HG03575 (cell line): ENCODE measurements around the gene LRRC8A.
A peak's percentile ranks its signal among the peaks of the same experiment; 100 is the strongest.
"Not testable (repeated sequence)": the region's sequence is repeated elsewhere in the genome, so short reads cannot be mapped to it uniquely, and the experiment has no call there.

Experiments
- ATAC-seq: cut with Tn5 transposase; IDR thresholded peaks from one replicate; pipeline ENCODE4 v1.9.1; 2021; ENCODE audit not compliant: unreplicated experiment, insufficient number of reproducible peaks, low FRiP score; ENCODE audit errors: extremely low read depth

The LRRC8A gene

DNA sequence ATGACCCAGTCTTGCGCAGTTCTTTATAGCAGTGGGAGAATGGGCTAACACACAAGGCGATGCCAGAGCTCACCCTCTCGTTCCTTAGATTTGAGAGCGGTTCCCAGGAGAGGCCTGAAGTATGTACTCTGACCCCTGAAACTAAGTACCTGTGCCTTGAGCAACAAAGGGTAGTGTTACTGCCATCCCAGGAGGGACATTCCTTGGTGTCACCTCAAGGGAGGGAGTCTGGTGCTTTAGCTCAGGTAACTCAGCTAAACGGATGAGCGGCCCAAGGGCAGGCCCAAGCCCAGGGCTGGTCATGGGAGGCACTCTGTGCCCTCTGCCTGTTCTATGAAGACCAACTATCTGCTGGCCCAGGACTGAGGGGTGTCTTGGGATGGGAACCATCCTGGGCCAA is 20.4 kb upstream of the LRRC8A start:
- no peak for ATAC-seq

DNA sequence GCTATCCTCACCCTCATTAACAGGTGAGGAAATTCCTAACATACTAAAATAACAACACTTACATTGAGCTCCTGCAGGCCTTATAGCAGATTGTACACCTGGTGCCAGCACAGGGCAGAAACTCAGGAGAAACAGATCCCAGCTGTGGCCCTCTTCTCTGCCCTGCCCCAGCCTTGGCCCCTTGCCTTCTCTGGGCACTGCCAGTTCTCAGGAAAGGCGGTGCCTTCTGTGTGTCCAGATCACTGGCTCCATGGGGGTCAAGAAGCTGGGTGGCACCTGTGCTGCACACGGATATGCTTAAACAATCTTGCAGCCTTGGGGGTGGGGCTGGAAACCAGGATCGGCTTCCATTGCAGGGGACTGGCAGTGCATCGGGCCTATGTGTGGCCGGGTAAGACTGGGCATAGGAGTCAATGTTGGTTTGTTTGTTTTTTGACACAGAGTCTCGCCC is 19.5 kb upstream of the LRRC8A start:
- no peak for ATAC-seq

DNA sequence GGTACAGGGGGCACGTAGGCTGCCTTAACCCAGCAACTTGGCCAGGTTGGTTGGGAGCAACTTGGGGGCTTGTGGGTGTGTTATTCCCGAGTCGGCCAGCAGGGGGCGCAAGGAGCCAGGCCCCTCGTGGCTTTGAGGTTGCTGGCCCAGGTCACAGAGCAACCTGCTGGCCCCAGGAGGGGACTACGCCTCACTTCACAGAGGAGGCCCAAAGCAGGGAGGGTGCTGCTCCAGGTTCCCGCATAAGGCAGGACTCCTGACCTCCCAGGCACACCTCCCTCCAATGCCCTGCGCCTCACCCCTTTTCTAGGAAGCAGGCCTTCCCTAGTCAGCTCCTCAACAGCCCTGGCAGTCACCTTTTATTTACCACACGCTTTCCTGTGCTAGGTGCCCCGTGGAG is 18.3 kb upstream of the LRRC8A start:
- no peak for ATAC-seq

DNA sequence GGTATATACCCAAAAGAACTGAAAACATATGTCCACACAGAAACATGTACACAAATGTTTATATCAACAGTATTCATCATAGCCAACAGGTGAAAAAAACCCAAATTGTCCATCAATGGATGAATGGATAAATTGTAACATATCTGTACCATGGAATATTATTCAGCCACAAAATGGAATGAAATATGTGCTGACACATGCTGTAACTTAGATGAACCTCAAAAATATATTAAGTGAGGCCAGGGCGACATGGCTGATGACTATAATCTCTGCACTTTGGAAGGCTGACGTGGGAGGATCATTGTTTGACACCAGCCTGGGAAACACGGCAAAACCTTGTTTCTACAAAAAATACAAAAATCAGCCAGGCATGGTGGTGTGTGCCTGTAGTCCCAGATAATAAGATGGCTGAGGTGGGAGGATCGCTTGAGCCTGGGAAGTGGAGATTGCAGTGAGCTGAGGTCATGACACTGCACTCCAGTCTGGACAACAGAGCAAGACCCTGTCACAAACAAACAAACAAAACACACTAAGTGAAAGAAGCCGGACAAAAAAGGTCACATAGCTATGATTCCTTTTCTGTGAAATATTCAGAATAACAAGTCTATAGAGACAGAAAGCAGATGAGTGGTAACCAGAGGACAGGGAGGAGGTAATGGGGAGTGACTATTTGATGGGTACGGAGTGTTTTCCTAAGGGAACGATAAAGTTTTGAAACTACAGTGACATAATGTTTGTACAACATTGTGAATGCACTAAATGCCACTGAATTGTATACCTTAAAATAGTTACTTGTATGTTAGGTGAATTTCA is 11.6 kb upstream of the LRRC8A start:
- no peak for ATAC-seq

DNA sequence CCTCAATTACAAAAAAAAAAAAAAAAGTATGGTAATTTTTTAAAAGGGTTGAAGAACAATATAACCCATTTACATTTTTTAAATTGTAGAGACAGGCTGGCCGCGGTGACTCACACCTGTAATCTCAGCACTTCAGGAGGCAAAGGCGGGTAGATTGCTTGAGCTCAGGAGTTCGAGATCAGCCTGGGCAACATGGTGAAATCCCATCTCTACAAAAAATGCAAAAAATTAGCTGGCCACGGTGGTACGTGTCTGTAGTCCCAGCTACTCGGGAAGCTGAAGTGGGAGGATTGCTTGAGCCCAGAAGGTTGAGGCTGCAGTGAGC is 11.0 kb upstream of the LRRC8A start:
- ATAC-seq, result not testable (repeated sequence)

DNA sequence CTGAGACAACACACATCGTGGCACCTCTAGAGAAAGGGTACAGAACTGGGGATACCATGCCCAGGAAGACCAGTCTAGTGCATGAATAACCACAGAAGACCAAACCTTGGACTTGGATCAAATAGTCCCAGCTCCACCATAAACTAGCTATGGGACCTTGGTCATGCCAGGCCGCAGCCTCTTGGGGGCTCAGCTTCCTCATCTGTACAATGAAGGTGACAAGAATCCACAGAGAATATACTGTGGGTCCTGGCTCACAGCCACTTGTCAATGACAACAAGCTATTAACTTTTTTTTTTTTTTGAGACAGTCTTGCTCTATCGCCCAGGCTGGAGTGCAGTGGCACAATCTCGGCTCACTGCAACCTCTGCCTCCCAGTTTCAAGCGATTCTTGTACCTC is 4.1 kb upstream of the LRRC8A start:
- ATAC-seq, result no peak

DNA sequence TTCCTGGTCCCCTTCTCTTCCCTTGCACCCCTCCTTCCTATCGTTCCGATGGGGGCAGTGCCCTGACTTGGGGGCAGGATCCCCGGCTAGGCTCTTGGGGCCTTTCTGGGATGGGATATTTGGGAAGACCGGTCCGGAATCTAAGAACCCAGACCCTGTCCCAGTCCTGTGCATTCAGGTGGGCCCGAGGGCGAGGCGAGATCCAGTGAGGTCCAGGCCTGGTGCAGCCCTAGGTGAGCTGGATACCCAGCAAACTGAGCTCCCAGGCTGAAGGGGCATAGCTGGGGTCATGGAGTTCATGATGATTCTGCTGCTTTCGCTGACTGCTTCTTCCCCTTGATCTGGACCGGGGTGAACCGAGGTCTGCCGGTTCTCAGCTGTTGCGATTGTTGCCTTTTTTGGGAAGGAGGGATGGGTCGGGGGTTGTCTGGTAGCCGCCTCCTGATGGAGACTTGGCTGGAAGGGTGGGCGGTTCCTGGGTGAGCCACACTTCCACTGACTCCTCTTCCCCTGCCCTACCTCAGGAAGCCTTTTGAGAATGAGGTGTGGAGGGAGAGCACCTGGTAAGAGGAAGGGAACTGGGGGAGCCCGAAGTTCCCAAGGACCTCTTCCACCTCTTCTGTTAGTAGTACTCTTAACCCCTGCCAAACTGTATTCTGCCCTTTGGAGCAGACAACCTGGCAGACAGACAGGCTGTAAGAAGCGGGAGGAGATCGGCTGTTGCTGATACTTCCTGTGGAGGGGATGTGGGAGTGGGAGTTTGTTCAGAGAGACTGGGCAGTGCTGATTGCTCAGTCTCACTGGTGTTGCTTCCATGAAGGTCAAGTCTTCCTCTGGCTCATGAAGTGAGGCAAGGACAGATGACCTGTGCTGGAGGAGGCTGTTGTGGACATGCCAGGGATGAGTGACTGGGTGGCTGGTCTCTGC is 1.0 kb downstream of the LRRC8A start:
- peak; percentile 3 for ATAC-seq

DNA sequence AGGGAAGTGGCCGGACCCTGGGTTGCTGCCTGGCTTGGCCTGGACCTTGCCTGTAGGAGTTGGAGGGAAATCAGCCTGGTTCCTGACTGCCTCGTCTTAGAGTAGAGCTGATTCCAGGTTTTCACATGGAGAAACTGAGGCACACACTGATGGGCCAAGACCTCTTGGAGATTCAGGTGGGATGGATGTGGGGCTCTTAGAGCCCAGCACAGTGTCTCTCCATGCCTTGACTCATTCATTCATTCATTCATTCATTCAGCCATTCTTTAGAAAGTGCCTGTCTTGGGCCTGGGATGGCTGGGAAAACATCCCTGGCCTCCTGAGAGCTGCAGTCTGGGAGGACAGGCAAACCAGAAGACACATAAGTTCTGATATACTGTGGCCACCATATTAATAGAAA is 2.2 kb downstream of the LRRC8A start:
- ATAC-seq, result no peak

DNA sequence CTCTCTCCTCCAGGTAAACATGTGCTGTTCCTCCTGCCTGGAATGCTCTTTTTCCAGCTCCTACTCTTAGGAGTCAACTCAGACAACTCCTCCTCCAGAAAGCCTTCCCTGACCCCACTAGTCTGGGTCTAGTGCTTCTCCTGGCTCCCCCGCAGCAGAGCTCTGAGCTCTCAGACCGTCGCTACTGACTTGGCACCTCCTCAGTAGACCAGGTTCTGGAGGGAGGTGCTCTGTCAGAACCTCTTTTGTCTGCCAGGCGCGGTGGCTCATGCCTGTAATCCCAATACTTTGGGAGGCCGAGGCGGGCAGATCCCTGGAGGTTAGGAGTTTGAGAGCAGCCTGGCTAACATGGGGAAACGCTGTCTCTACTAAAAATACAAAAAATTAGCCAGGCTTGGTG is 3.4 kb downstream of the LRRC8A start:
- ATAC-seq, result no peak

DNA sequence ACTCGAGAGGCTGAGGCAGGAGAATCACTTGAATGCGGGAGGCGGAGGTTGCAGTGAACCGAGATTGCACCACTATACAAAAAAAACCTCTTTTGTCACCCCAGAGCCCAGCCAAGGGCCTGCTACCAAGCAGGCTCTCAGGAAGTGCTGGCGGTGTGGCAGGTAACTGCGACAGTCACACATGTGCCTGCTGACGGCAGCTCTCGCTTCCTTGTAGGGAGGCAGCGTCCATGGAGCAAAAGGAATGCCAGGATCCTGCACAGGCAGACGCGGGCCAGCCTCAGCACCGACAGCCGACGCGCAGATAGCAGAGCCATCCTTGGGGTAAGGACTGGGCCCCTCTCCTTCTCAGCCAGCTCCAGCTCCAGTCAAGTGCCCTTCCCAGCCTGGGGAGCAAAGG is 3.9 kb downstream of the LRRC8A start:
- no peak for ATAC-seq

DNA sequence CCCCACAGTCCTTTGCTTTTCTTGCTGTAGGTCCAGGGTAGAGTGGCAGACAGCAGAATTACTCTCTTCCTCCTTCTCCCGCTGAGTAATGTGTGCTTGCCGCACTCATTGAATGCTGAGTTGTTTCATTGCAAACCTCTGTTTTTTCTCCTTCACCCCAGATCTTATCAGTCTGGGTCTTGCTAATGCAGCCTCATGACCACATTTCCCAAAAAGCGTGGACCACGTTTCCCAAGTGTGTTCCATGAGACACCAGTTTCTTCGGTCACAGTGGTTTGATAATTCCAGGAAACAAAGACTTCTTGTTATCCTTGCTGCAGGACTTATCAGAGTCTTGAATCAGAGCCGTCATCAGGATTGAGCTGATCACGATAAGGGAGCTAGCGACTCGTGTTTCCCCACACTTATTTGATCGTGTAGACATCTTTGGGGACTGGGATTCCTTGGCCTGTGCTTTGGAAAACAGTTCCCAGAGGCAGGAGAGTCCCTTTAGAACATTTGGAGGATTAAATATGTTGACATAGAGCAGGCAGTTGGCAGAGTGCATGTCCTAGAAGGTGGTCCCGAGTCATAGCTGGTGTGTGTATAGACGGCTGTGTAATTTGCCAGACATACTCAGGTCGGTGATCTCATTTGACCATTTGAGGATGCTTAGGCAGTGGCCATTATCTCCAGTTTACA is 4.4 kb downstream of the LRRC8A start:
- no peak for ATAC-seq

DNA sequence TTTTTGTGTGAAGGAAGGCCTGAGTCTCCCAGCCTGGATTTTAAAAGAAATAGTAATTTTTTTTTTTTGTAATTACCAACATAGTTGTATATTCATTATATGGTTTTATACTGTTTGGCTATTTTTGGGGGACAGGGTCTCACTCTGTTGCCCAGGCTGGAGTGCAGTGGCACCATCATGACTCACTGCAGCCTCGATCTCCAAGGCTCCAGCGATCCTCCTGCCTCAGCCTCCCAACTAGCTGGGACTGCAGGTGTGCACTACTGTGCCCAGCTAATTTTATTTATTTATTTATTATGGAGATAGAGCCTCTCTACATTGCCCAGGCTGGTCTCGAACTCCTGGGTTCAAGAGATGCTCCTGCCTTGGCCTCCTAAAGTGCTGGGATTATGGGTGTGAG is 5.1 kb downstream of the LRRC8A start:
- ATAC-seq, result no peak

DNA sequence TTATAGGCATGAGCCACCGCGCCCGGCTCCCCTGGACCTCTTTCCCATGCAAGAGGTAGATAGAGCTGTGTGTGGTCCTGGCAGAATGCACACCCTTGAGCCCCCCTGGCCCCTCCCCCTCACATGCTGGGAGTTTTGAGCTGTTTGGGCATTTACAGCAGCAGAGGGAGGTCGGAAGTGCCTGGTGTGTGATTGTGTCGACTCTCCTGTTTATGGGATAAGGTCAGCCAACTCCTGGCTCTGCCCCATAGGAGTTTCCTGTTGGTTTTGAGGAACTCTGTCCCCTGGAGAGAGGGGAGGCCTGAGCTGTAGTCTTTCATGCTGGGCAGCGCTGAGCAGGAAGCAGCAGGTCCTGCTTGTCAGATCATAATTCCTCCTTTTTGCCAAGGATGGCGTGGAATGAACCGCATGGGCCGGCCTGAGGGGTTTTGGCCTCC is 6.0 kb downstream of the LRRC8A start:
- no peak for ATAC-seq

DNA sequence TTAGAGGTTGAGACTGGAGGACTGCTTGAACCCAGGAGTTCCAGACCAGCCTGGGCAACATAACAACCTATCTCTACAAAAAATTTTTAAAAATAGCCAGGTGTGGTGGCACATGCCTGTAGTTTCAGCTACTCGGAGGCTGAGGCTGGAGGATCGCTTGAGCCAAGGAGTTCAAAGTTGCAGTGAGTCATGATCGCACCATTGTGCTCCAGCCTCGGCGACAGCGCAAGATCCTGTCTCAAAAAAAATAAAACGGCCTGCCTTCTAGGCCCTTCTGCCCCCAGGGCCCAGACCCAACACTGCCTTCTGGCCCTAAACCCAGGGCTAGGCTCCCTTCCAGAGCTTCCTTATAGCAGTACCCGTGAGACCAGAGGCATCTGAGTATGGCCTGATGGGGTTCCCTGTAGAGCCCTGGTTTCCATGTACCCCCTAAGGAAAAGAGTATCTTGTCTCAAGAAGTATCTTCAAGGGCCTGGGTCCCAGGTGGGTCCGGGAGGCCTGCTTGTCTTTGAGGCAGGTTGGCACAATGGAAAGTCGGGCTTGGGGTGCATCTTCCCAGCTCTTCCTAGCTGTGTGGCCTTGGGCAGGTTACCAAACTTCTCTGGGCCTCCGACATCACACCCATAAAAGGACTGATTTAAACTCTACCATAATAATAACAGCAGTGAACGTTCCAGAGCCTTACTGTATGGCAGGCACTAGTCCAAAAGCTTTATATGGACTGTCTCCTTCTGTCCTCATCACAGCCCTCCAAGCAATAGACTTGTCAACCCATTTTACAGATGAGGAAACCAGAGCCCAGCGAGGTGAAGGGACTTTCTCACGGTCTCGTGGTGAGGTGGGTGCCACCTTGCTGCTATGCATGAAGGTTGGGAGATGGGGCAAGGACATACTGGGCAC is 9.6 kb downstream of the LRRC8A start:
- ATAC-seq, result no peak

DNA sequence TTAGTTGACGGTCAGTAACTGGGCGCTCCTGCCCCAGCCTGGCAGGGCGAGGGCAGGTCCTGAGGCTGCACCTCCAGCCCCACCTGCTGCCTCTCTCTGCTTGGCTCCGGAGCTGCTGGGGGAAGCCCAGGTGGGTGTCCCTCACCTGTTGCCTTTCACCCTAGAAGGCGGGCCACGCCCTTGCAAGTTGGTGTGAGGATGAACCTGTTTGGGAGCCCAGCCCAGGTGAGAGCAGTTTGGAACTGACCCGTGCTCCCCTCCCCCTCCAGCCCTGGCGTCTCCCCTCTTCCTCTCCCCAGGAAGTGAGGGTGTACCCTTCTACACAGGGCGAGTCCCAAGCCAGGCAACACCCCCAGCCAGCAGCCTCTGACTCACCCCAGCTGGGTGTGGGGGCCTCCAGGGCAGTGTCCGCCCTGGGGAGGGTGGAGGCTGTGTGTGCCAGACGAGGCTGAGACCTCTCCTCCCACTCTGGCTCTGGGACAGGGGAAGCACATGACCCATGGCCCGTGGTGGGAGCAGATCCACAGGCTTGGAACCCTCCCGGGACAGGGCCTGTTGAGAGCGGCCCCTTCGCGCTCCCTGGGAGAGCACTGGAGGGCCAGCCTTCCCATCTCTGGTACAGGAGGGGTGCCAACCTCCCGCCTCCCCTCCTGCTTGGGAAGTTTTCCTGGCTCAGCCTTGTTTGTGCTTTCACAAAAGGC is 10.4 kb downstream of the LRRC8A start:
- ATAC-seq, result no peak

DNA sequence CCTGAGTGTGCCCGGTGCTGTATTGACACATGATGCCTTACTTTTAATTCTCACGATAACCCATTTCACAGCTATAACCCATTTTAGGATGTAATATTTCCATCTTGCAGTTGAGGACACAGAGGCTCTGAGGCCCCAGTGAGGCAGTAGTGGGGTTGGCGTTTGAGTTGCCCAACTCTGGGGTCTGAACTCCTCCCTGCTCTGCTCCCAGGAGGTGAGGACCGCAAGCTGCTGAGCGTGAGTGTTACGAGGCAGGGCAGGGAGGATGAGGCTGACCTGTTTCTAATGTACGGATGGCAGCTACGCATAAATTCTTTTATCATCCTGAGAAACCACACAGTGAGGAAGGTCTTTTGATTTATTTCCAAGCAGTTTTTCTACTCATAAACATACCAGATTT is 11.4 kb downstream of the LRRC8A start:
- no peak for ATAC-seq

DNA sequence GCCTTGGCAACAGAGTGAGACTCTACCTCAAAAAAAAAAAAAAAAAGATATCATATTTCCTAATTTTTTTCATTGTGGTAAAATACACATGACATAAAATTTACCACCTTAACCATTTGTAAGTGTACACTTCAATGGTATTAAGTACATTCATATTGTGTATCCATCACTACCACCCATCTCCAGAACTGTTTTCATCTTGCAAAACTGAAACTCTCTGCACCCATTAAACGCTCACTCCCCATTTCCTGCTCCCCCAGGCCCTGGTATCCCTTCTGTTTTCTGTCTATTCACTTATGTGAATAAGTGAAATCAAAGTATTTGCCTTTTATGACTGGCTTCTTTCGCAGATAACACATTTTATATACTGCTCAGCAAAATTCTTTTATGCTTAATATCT is 12.8 kb downstream of the LRRC8A start:
- ATAC-seq, result no peak

DNA sequence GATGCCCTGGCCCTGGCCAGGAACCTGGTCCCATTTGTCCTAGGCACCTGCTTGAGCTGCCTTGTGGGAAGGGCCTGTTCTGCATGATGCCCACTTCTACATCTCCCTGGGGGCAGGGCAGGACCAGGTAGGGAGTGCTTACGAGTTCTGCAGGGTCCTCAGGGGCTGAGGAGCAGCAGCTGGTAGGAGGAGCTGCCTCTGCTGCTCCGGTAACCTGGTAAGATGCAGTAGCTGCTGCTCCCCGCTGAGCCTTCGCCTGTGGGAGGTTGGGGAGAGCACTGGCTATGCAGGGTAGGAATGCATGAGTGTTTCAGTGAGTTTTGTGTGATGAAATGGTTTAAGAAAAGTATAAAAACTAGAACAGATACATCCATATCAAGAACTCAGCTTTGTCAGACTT is 13.6 kb downstream of the LRRC8A start:
- no peak for ATAC-seq
